GM18873 (cell line): ENCODE results near the gene MRM2.

Experiments
- ATAC-seq: cut with Tn5 transposase; IDR thresholded peaks from one replicate; pipeline ENCODE4 v1.9.1; 2021; ENCODE audit warnings: mild to moderate bottlenecking, moderate library complexity, moderate number of reproducible peaks; ENCODE audit not compliant: unreplicated experiment, low FRiP score

Gene MRM2

GRCh38 chr7:2209146-2209960, 32.7 kb downstream of the MRM2 start:
- ATAC-seq = no peak

- no peak for ATAC-seq
Measured at GRCh38 chr7:2208712-2209111, 33.3 kb downstream of the MRM2 start.

- no peak for ATAC-seq
Measured at GRCh38 chr7:2205036-2205780, 36.8 kb downstream of the MRM2 start.

- ATAC-seq = no peak
Measured at GRCh38 chr7:2204446-2204845, 37.6 kb downstream of the MRM2 start.

- ATAC-seq = no peak
Measured at GRCh38 chr7:2203766-2204300, 38.2 kb downstream of the MRM2 start.

- ATAC-seq = no peak
Measured at GRCh38 chr7:2202901-2203765, 38.9 kb downstream of the MRM2 start.

- no peak for ATAC-seq
Measured at GRCh38 chr7:2202361-2202761, 39.6 kb downstream of the MRM2 start.

- ATAC-seq = no peak
Measured at GRCh38 chr7:2201686-2202360, 40.2 kb downstream of the MRM2 start.

GRCh38 chr7:2201128-2201527, 40.9 kb downstream of the MRM2 start:
- ATAC-seq = no peak

GRCh38 chr7:2200584-2200980, 41.4 kb downstream of the MRM2 start:
- no peak for ATAC-seq

GRCh38 chr7:2199956-2200583, 41.9 kb downstream of the MRM2 start:
- ATAC-seq = no peak

GRCh38 chr7:2199528-2199927, 42.5 kb downstream of the MRM2 start:
- no peak for ATAC-seq

GRCh38 chr7:2198760-2199159, 43.2 kb downstream of the MRM2 start:
- no peak for ATAC-seq

GRCh38 chr7:2198206-2198605, 43.8 kb downstream of the MRM2 start:
- no peak for ATAC-seq

- no peak for ATAC-seq
Measured at GRCh38 chr7:2197436-2198155, 44.4 kb downstream of the MRM2 start.

GRCh38 chr7:2196381-2197378, 45.3 kb downstream of the MRM2 start:
- ATAC-seq = no peak

GRCh38 chr7:2195400-2196246, 46.4 kb downstream of the MRM2 start:
- no peak for ATAC-seq
